Stimulated activated CD4-positive, alpha-beta T cell treated with anti-CD3 and anti-CD28 coated beads, TNF-alpha, amount 100 ng/mL, for 4 hours (primary cell): ENCODE measurements around the gene UBQLN1.
"Not testable (repeated sequence)": the region's sequence is repeated elsewhere in the genome, so short reads cannot be mapped to it uniquely, and the experiment has no call there.

Experiments
- DNase-seq, 3 experiments: peaks; one replicate each; pipeline ENCODE4 v3.0.0-alpha.2; 2020; ENCODE audit warnings: low read depth in 3 of 3

The UBQLN1 gene

DNA sequence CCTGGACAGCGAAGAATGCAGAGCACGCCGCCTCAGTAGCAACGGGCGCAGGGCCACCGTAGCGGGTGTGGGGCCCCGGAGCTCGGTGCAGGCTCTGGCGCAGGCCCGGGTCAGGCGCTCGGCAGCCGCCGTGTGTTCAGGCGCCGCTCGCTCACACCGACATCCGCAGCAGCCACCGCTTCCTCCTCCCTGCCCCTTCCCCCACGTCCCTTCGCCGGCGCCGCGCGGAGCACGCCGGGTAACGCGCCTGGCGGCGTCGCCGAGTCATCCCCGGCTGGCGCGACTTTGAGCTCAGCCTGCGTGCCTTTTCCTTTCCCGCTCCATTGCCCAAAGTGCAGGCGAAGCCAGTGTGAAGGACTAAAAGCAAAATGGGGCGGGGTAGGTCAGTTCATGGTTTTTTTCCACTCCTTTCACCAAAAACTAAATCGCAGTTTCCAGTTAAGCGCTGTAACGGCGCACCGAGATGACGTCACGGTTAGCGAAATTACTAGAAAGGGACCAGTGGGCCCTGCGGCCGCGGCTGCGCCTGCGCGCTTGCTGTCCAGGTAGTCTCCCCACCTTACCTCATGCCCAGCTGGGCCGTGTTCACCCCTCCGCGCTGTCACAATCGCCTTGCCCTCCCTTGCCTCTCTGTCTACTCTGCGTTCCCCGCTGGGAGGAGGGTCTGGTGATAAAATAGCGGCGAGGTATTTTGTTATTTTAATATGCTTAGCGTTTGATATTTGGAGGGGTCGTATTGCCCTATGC is at the start of gene UBQLN1:
TSS of gene UBQLN1 (minus strand) at position 191 of the 747 bp plus-strand sequence. CDS start 279 bp downstream, outside the sequence.
- peak; percentile 80 to 83 (median 80) for DNase-seq

DNA sequence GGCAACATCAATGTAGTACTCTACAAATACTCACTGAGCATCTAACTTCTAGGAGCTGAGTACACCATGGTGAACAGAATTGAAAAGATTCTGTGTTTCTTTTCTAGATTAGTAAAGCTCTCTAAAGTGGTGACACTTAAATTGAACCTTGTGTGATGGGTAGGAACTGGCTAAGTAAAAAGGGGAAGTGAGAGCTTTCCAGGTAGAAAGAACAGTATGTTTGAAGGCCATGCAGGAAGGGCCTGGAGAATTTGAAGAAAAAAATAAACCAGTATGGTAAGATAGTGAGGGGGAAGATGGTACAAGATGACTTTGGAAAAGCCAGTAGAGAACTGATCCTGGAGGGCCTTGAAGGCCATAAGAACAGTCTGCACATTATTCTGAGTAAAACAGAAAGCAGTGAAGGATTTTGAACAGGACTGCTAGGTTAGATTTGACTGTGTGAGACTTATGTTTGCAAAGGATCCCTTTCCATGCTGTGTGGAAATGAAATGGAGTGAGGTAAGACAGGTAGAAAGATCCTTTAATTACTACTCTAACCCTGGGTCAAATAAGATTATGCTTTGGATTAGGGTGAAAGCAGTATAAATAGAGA is 46.7 kb upstream of the UBQLN1 start:
- DNase-seq, result no peak

DNA sequence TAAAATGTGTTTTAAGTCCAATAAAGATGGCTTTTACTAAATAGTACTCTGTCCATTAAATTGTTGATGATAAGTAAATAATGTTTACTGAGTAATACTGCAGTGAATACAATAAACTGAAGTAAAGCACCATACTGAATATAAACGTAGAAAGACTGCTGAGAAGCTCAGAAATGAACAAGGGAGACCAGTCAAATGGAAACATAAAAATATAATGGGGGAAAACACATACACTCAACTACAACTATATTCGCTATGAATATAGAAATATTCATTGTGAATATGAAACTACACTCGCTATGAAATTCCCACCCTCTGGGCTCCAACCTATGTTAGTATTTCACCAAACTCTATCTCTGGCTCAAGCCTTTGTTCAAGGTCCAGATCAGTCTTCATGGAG is 41.9 kb upstream of the UBQLN1 start:
- DNase-seq, result no peak

DNA sequence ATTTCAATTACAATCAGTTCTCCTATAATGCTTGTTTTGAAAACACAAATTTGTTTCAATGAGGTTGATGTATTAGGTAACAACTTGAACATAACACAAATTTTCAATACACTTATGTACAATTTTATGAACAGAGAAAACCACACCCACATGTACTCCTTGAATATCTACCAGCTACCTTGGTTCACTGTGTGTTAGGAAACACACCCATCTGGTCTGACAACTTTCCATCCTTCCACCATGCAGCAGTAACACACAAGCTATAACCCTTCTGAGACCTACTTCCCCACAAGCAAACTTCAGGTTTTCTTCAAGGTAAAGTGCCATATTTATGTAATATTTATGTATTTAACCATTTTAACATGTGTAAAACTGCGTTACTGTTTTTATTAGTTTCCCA is 36.4 kb upstream of the UBQLN1 start:
- no peak for DNase-seq

DNA sequence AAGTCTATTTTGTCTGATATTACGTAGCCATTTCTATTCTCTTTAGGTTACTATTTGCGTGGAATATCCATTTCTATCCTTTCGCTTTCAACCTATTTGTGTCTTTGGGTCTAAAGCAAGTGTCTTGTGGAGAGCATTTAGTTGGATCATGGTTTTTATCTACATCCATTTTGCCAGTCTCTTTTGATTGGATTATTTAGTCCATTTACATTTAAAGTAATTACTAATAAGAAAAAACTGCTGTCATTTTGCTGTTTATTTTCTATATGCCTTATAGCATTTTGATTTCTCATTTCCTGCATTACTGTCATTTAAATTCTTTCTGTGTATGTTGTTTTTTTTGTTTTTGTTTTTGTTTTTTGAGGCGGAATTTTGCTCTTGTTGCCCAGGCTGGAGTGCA is 26.0 kb upstream of the UBQLN1 start:
- DNase-seq, result no peak

DNA sequence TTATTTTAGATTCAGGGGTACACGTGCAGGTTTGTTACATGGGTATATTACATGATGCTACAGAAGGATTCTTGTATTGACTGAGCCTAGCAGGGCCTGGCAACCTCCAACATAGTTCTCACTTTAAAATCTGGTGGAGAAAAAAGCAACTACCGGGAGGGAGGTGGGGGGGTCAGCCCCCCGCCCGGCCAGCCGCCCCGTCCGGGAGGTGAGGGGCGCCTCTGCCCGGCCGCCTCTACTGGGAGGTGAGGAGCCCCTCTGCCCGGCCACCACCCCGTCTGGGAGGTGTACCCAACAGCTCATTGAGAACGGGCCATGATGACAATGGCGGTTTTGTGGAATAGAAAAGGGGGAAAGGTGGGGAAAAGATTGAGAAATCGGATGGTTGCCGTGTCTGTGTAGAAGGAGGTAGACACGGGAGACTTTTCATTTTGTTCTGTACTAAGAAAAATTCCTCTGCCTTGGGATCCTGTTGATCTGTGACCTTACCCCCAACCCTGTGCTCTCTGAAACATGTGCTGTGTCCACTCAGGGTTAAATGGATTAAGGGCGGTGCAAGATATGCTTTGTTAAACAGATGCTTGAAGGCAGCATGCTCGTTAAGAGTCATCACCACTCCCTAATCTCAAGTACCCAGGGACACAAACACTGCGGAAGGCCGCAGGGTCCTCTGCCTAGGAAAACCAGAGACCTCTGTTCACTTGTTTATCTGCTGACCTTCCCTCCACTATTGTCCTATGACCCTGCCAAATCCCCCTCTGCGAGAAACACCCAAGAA is 21.0 kb upstream of the UBQLN1 start:
- not testable (repeated sequence) for DNase-seq

DNA sequence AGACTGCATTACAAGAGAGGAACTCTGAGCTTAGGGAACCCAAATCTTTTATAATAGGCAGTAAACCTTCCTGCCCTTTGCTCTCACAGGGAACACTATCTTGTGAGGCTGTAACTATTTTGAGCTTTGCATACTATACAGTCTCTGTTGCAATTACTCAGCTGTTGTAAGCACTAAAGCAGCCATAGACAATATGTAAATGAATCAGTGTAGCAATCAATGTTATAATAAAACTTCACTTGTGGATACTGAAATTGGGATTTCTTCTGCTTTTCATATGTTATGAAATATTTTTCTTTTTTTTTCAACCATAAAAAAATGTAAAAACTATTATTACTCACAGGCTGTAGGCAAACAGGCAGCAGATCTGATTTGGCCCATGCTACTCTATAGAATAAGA is 16.7 kb upstream of the UBQLN1 start:
- DNase-seq, result no peak

DNA sequence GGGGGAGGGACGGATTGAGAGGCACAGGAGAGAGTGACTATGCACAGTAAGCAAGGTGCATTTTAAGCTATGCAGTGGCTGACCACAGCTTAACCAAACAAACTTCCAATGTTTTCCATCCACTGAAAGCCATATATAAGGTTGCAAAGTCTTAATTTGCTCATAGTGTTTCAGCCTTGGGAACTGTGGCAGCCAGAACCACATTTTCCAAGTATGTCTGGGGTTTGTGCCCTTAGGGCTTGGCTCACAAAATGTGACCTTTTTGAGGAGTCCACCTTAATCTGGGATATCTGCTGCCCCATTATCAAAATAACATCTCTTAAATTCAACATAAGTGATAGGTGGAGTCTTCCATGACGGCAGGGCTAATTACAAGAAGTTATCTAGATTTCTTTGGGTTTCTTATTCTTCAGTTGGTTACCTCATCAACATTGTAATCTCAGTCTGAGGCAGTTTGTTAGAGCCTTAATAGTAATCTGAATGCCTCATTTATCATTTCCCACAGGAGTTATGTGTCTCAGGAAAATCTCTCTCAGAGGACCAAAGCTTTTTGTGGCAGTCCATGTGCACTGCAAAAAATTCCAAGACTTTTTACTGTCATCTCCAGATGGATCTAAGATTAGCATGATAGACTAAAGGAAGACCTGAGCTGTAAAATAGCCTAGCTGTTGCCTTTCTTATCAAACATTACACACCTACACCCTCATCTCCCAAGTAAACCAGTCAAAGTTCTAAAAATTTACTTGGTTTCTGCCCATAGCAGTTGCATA is 15.2 kb upstream of the UBQLN1 start:
- no peak for DNase-seq

DNA sequence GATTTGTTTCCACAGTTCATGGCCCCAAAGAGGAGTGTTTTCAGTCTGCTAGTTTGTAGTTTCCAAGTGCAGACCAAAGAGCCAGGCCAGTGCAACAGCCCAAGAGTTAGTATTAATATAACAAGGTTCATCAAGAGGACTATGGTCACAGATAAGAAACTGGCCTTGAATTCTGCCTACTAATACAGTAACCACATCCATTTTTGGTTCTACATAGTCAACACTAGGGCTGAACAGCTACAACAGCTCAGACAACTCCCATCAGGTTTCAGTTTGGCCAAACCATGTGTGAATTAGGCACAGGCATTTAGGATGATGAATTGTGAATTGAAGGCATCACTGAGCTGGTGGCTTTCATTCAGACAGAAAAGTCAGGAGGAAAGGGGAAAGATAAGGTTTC is 13.8 kb upstream of the UBQLN1 start:
- DNase-seq, result no peak

DNA sequence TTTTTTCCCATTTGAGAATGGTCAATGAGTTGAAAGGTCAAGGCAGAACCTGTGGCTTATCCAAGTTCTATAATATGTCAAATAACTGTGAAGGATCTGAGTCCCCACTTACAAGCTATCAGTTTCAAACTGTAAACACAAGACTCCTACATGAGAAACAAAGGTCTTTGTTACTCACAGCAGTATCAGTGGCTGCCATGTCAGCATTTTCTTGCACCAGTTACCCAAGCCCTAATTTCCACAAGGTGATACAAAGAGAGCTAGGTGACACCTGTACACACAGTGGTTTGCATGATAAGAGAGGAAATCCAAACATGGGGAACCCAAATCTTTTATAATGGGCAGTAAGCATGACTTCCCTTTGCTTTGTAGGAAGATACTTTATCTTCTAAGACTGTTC is 8.0 kb upstream of the UBQLN1 start:
- no peak for DNase-seq

DNA sequence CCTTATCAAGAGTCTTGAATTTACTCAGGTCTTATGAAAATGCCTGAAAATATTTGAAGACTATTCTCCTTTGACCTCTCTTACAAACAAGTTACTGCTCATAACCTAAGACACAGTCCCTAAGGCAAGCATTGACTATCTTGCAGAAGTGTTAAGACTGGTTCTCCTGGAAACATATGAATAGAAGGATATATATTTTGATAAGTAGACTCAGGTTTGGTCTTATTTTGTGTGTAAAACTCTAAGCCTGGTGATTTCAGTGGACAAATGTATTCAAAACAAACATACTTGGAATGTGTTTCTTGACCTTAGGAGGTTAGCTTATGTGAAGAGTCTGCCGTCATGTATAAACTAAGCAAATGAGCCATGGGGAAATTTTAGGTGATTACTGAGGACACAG is 7.5 kb upstream of the UBQLN1 start:
- no peak for DNase-seq

DNA sequence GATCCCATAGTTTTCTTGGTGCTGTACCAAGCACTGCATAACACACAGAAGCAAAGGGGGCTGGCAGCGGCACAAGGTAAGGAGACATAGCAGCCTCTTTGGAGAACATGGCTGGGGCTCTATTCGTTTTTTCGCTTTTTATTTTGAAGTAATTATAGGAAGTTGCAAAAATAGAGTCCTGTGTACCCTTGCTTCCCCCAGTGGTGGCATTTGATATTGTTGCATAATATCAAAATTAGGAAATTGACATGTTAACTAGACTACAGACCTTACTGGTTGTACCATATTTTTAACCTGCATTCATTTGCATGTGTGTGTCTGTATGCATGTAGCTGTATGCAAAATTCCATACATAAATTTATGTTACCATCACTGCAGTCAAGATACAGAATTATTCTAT is 6.6 kb upstream of the UBQLN1 start:
- DNase-seq, result no peak

DNA sequence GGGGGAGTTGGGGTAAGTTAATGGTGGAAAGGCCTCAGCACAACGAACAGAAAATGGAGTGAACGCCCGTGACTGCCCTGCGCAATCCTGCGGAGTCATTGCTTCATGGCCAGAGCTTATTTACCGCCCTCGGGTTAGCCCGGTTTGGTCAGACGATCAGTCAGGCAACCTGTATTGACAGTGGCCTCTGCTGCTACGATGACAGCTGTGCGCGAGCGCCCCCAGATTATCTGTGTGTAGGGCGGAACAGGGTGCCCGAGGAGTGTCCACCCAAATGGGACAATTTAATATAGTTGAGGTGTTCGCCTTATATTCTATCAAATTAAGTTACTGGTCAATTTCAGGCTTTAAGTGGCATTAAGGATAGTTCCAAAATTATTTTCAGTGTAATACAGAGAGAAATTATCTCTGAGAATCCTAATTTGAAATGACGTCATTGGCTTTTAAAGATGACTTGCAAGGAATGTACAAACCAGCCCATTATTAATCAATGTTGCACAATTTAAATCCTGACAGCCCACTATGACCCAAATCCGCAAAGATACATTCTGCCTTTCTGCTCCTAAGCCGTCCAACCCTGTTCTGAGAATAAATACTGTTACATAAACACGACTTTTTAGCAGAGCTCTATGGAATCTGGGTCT is 879 bp upstream of the UBQLN1 start:
- peak; percentile 21 to 33 (median 22) for DNase-seq

DNA sequence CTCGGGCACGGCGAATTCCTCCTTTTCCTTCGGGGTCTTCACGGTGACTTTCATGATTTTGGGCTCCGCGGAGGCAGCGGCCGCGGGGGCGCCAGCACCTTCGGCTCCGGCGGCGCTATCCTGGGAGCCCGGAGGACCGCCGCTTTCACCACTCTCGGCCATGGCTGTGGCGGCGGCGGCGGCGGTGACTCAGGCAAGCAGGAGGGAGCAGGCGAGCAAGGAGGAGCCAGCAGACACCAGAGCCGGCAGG is 315 bp downstream of the UBQLN1 start:
- no peak for DNase-seq

DNA sequence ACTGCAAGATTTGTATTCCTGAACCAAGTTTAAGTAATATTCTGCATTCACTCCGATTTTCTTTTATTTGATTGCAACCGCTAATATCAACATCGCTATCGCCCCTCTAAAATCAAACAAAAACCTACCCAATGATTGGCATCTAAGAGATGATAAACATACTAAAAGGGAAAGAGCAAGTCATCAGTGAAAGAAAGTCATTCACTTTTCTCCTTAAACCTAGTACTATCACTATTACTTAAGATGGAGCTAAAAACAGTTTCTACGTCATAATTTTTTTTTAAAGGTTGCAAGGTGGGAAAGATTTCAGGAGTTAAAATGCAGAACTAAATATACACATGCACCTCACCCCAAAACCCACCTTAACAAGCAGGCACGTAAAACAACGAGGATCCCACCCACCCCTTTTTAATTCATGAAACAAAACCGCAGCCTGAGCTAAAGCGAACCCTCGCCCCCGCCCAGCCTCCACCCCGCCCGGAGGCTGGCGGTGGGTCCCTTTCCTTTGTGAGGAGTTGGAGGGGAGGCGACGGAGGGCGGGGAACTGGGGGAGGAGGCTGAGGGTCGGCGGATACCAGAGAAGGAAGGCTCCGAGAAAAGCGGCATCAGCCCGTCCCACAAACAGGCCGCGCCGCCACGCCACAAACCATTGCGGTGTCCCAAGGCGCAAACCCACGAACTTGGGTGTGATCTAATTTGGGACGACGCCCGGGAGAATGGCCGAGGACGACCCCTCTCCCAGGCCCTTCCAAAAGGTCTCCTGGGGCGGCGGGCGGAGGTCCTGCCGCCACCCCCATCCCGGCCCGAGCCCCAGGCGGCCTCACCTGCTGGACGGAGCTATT is 861 bp downstream of the UBQLN1 start:
- peak; percentile 45 to 61 (median 53) for DNase-seq

DNA sequence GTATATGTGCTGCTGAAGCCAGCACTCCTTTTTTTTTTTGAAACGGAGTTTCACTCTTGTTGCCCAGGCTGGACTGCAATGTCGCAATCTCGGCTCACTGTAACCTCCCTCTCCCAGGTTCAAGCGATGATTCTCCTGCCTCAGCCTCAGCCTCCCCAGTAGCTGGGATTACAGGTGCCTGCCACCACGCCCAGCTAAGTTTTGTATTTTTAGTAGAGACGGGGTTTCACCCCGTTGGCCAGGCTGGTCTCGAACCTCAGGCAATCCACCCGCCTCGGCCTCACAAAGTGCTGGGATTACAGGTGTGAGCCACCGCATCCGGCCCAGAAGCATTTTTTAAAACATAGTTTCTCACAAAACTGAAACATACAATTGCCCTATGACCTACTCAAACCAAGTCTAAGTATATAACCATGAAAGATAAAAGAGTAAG is 2.5 kb downstream of the UBQLN1 start:
- DNase-seq, result not testable (repeated sequence)

DNA sequence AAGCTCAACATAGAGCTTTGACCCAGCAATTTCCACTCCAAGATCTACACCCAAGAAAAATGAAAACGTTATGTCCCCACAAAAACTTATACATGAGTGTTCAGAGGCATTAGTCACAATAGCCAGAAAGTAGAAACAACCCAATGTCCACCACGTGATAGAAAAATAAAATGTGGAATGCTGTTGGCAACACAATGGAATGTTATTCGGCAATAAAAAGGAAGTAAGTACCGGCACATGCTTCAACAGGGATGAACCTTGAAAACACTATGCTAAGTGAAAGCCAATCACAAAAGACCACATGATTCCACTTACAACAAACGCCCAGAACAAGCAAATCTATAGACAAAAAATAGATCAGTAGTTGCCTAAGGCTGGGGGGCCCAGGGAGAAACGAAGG is 6.0 kb downstream of the UBQLN1 start:
- no peak for DNase-seq

DNA sequence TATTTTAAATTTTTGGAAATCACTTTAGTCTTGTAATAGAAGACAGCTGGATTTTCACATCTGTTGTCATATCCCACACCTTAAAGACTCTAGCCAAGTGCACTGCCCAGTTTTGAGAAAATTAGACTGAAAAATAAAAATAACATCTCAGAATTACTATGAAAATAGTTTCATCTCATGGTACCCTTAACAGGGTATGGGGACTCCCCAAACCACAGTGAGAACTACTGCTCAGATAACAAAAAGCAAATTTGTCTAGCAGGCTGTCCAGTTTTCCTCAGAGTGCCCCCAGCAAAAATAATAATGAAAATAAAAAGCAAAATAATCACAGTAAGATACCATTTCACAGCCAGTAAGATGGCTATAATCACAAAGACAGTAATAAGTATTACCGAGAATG is 6.5 kb downstream of the UBQLN1 start:
- no peak for DNase-seq

DNA sequence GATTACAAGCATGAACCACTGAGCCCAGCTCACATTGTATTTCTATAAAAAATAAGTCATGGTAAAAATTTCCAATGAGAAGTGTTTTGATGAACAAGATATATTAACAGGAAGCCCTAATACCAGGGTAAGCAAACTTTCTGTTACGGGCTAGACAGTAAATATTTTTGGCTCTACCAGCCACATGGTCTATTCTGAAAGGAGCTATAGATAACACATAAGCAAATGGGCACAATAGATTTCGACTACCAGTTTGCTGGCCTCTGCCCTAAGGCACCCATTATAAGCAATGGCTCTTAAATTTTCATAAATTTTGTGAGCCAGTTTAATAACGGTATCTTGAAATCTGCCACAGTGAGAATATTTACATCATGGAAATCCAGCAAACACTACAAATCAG is 8.1 kb downstream of the UBQLN1 start:
- DNase-seq, result no peak

DNA sequence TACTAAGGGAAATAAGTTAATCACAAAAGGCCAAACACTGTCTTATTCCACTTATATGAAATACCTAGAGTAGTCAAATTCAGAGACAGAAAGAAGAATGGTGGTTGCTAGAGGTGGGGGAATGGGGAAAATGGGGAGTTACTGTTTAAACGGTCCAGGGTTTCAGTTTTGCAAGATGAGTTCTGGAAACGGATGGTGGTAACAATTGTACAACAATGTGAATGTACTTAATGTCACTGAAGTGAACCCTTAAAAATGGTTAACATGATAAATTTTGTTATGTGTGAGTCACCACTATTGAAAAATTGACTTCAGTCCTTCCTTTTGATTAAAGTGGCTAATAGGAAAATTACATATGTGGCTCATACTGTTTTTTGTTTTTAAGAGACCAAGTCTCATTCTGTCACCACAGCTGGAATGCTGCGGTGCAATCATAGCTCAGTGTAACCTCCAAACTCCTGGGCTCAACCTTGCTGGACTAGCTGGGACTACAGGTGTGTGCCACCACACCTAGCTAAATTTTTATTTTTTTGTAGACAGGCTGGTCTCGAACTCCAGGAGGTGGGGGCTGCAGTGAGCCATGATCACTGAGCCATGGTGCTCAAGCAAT is 8.7 kb downstream of the UBQLN1 start:
- no peak for DNase-seq

DNA sequence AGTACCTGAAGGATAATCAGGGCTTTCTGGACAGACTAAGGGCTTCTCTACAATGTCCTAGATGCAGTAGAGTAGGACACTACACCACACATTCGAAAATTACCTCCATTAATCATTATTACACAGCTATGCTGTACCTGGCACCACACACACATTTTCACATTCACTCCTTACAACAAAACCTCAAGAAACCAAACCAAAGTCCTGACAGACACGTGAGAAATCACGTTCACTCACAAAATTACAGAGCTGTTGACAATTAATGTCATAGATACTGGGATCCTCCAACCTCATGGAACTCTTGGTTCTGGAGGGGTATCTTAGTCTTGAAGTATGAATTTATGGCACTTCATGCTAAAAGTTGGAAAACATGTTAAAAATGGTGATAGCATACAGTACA is 16.3 kb downstream of the UBQLN1 start:
- DNase-seq, result no peak
